Esophagus muscularis mucosa (tissue), 3 donors: ENCODE data around the gene SLC6A3.

ENCODE experiments used
- POLR2A ChIP-seq: fragments of 450-650 bp; IDR thresholded peaks from one replicate; pipeline ENCODE4 v1.6.1; 2017; ENCODE audit warnings: antibody characterized with exemption, moderate library complexity, mild to moderate bottlenecking, low read depth
- TF ChIP-seq, protein P1 (sequence below), 3 experiments: fragments of 200-600 bp in 2 of 3; fragments of 450-650 bp in 1 of 3; sonication (generic) in 2 of 3; IDR thresholded peaks; one replicate each; pipeline ENCODE4 v1.5.1; 2017 to 2019; ENCODE audit warnings: antibody characterized with exemption in 3 of 3, mild to moderate bottlenecking in 2 of 3, moderate library complexity in 1 of 3

DNA sequence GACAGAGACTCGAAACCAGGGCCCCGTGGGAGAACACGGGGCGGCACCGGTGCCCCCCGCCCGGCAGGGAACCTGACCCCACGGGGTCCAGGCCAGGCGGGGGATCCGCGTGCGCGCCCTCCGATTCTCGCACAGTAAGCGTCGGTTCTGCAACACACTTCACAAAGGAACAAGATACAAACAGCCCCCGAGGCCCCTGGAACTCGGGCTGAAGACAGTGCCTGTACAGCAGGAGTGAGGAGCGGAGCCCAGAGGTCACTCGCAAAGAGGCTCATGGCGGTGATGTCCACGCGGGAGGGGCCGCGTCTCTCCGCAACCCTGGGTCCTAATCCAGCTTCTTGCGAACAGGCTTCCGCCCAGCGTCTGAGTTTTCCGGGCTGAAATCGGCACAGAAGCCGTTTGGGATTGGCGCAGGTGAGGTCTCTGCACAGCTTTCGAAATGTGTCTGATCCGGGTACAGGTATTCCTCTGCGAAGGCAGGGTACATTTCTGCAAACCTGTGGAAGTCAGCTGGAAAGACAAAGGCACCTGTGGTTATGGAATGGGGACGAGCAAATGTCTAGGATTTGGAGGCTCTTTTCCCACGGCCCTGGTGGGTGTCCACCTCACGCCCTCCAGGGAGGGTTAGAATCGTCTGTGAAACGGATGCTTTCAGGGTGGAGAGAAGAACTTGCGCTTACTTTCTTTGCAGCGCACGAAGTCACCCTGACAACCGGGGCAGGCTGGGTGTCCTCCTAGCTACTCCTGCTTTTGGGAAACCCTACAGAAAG, 18.3 kb upstream of the SLC6A3 start:
- TF ChIP-seq, protein P1, sequence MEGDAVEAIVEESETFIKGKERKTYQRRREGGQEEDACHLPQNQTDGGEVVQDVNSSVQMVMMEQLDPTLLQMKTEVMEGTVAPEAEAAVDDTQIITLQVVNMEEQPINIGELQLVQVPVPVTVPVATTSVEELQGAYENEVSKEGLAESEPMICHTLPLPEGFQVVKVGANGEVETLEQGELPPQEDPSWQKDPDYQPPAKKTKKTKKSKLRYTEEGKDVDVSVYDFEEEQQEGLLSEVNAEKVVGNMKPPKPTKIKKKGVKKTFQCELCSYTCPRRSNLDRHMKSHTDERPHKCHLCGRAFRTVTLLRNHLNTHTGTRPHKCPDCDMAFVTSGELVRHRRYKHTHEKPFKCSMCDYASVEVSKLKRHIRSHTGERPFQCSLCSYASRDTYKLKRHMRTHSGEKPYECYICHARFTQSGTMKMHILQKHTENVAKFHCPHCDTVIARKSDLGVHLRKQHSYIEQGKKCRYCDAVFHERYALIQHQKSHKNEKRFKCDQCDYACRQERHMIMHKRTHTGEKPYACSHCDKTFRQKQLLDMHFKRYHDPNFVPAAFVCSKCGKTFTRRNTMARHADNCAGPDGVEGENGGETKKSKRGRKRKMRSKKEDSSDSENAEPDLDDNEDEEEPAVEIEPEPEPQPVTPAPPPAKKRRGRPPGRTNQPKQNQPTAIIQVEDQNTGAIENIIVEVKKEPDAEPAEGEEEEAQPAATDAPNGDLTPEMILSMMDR (IDR thresholded peaks at IDR 0.05) = no peak
- no peak for TF ChIP-seq POLR2A
